Measurements from ENCODE around the gene MSI2. TPM values are rescaled to one million over a fixed set of nuclear protein-coding genes. Genes with fewer than 3 reads are reported as not detected.

Gene MSI2
- total and polyA plus RNA-seq, 8 donors: 35.0 to 49.5 (median 47.5) TPM

- no peak overlapping the region for H3K4me3 ChIP-seq
- peaks cover 6 to 7% of the 10 kb centered on the region in 2 donors for H3K4me1 ChIP-seq
- no peak for TF ChIP-seq CTCF (IDR thresholded peaks at IDR 0.05)
- no peak for ATAC-seq
- H3K27me3 ChIP-seq: peaks cover 0 to 19% of the 10 kb centered on the region in 2 donors
- H3K36me3 ChIP-seq: no peaks in the 10 kb centered on the region
- intact Hi-C loops (cut with DNase I): no loop called here
- no peak overlapping the region for H3K27ac ChIP-seq
- DNase-seq: no peak
- H3K9me3 ChIP-seq: no peaks in the 10 kb centered on the region
Measured at GRCh38 chr17:57556977-57557376, 300.7 kb downstream of the MSI2 start.

- no peak for TF ChIP-seq CTCF (IDR thresholded peaks at IDR 0.05)
- no peaks in the 10 kb centered on the region for H3K36me3 ChIP-seq
- DNase-seq (no peak), ATAC-seq (peak; percentile 29)
- peaks cover 0 to 15% of the 10 kb centered on the region in 2 donors for H3K27me3 ChIP-seq
- H3K4me3 ChIP-seq: no peak overlapping the region
- no peaks in the 10 kb centered on the region for H3K9me3 ChIP-seq
- intact Hi-C loops (cut with DNase I): no loop called here
- H3K27ac ChIP-seq: no peak overlapping the region
- H3K4me1 ChIP-seq: peaks cover 6 to 7% of the 10 kb centered on the region in 2 donors
Measured at GRCh38 chr17:57557416-57557815, 301.1 kb downstream of the MSI2 start.

GRCh38 chr17:57557834-57558681, 301.7 kb downstream of the MSI2 start:
- H3K27ac ChIP-seq: no peak overlapping the region
- H3K36me3 ChIP-seq: no peaks in the 10 kb centered on the region
- ATAC-seq (peak; percentile 70), DNase-seq (peak in 1 of 4 donors; percentile 26)
- TF ChIP-seq CTCF (IDR thresholded peaks at IDR 0.05): no peak
- intact Hi-C loops (cut with DNase I): no loop called here
- peaks cover 0 to 13% of the 10 kb centered on the region in 2 donors for H3K27me3 ChIP-seq
- H3K4me1 ChIP-seq: peaks cover 5 to 6% of the 10 kb centered on the region in 2 donors
- H3K9me3 ChIP-seq: no peaks in the 10 kb centered on the region
- H3K4me3 ChIP-seq: no peak overlapping the region

- Histone ChIP-seq H3K27ac (no peak overlapping the region), H3K27me3 (peaks cover 0 to 2% of the 10 kb centered on the region in 2 donors), H3K4me3 (no peak overlapping the region), H3K4me1 (no peaks in the 10 kb centered on the region), H3K36me3 (no peaks in the 10 kb centered on the region), H3K9me3 (no peaks in the 10 kb centered on the region)
- DNase-seq (no peak), ATAC-seq (no peak)
- intact Hi-C loops (cut with DNase I): no loop called here
- TF ChIP-seq CTCF (IDR thresholded peaks at IDR 0.05): no peak
Measured at GRCh38 chr17:57559226-57559625, 302.9 kb downstream of the MSI2 start.

- no peaks in the 10 kb centered on the region for H3K27me3 ChIP-seq
- intact Hi-C loops (cut with DNase I): no loop called here
- no peaks in the 10 kb centered on the region for H3K9me3 ChIP-seq
- H3K27ac ChIP-seq: no peak overlapping the region
- ATAC-seq (no peak), DNase-seq (peak in 1 of 4 donors; percentile 61)
- H3K4me1 ChIP-seq: no peaks in the 10 kb centered on the region
- TF ChIP-seq CTCF (IDR thresholded peaks at IDR 0.05): no peak
- no peak overlapping the region for H3K4me3 ChIP-seq
- H3K36me3 ChIP-seq: no peaks in the 10 kb centered on the region
Measured at GRCh38 chr17:57559634-57560318, 303.5 kb downstream of the MSI2 start.

Measured in left lung (tissue), 10 donors.